Body of pancreas (tissue), 4 donors: Measurements from ENCODE around the gene PDLIM3. TPM values are rescaled to one million over a fixed set of nuclear protein-coding genes. Genes with fewer than 3 reads are reported as not detected.

ENCODE experiments used
- ATAC-seq: fragments of 150-250 bp; one replicate; pipeline ENCODE4 v1.9.1; 2016
- DNase-seq, 4 donors: peaks; one replicate each; pipeline ENCODE4 v3.0.0-alpha.2; 2019
- H3K27ac ChIP-seq, 4 donors: fragments of 200-600 bp; sonication (generic); 1 replicate in 3 of 4; 2 replicates in 1 of 4; pipeline versions ENCODE4 v1.5.1 to v1.6.1; 2016 to 2019; ENCODE audit warnings: mild to moderate bottlenecking in 1 of 4, mixed read lengths in 1 of 4, moderate library complexity in 1 of 4
- H3K27me3 ChIP-seq, 2 donors: fragments of 200-600 bp; sonication (generic); one replicate each; pipeline ENCODE4 v1.6.0; 2016; ENCODE audit warnings: mild to moderate bottlenecking in 1 of 2
- H3K36me3 ChIP-seq, 2 donors: fragments of 200-600 bp; sonication (generic); replicated peaks in 1 of 2; 2 replicates each; pipeline ENCODE4 v1.5.1; 2016; ENCODE audit warnings: low read depth in 2 of 2; ENCODE audit not compliant: insufficient read depth in 1 of 2
- H3K4me1 ChIP-seq: fragments of 200-600 bp; sonication (generic); one replicate; pipeline ENCODE4 v1.6.0; 2016
- H3K4me3 ChIP-seq, 2 donors: fragments of 200-600 bp; sonication (generic); 1 replicate in 1 of 2; 2 replicates in 1 of 2; pipeline ENCODE4 v1.5.1; 2016 to 2019
- H3K9me3 ChIP-seq, 3 donors: fragments of 200-600 bp; sonication (generic); 1 replicate in 2 of 3; 2 replicates in 1 of 3; pipeline ENCODE4 v1.5.1; 2016
- POLR2A ChIP-seq, 3 donors: fragments of 450-650 bp; IDR thresholded peaks; one replicate each; pipeline ENCODE4 v1.6.1; 2016; ENCODE audit warnings: antibody characterized with exemption in 3 of 3, mild to moderate bottlenecking in 2 of 3
- WGBS, 2 donors: methylation state at CpG; one replicate each; pipeline ENCODE4 v1.1.5; 2017; 5-methylcytosine and 5-hydroxymethylcytosine counted together
- intact Hi-C: fragments of 100-400 bp; cut with DNase I; formaldehyde crosslinking; loops from one replicate; pipeline ENCODE4 v1.15.1; 2023
- total RNA-seq, 2 donors: library from RNA; depleted of rRNA; stranded (reverse); fragments of >200 nt; gene quantifications; one replicate each; pipeline ENCODE4 v1.1.0, GENCODE V29; 2016
- TF ChIP-seq, protein P1 (sequence below), 7 experiments: fragments of 450-650 bp in 4 of 7; fragments of 200-600 bp in 3 of 7; sonication (generic) in 3 of 7; IDR thresholded peaks; one replicate each; pipeline ENCODE4 v1.5.1; 2016 to 2019; ENCODE audit warnings: antibody characterized with exemption in 7 of 7

PDLIM3 gene
- total RNA-seq, 2 donors from 2014 or later, result 22.1 to 40.2 TPM

DNA sequence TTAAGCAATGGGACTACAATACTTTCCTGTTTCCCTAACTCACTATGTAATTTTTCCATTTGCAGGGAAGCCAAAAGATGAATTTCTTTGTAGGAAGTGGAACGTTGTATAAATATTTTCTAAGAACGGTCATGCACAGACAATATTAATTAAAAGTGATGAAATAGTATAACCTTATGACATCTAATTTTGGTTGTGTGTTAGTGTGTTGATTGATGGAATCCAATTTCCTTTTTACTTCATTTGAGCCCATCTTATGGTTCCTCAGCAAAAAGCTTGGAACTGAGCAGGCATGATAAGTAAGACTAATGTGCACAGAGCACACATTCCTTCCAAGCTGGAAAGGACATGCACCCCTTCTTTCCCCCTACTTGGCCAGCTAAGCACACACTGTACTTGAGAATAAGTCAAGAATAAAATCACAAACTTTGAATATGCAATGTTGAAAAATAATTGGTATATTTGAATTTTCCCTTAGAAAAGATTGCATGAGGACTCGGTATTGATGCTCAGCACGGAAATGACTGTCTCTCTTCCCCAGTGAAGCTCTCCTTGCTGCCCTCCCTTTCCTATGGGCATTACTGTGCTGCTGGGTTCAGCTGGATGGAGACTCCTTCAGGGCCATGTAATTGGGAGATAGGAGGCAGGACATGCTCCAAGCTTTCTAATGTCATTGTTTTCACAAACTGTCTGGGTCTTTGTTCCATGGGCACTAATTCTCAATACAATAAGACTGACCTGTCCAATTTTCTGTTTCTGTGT, 19.2 kb upstream of the PDLIM3 start:
- H3K9me3 ChIP-seq, result no peaks in the 10 kb centered on the region
- no peaks in the 10 kb centered on the region for H3K27me3 ChIP-seq
- intact Hi-C loops, result no loop called here
- no peak for TF ChIP-seq POLR2A (IDR thresholded peaks at IDR 0.05)
- TF ChIP-seq, protein P1, sequence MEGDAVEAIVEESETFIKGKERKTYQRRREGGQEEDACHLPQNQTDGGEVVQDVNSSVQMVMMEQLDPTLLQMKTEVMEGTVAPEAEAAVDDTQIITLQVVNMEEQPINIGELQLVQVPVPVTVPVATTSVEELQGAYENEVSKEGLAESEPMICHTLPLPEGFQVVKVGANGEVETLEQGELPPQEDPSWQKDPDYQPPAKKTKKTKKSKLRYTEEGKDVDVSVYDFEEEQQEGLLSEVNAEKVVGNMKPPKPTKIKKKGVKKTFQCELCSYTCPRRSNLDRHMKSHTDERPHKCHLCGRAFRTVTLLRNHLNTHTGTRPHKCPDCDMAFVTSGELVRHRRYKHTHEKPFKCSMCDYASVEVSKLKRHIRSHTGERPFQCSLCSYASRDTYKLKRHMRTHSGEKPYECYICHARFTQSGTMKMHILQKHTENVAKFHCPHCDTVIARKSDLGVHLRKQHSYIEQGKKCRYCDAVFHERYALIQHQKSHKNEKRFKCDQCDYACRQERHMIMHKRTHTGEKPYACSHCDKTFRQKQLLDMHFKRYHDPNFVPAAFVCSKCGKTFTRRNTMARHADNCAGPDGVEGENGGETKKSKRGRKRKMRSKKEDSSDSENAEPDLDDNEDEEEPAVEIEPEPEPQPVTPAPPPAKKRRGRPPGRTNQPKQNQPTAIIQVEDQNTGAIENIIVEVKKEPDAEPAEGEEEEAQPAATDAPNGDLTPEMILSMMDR (IDR thresholded peaks at IDR 0.05), result no peak
- WGBS, 2 donors, result 76 to 81% methylated on average over 4 of the region's 4 CpGs
- H3K4me3 ChIP-seq, result no peak overlapping the region
- H3K27ac ChIP-seq, result no peak overlapping the region
- no peaks in the 10 kb centered on the region for H3K4me1 ChIP-seq
- DNase-seq (no peak), ATAC-seq (peak; percentile 24)
- no peaks in the 10 kb centered on the region for H3K36me3 ChIP-seq

DNA sequence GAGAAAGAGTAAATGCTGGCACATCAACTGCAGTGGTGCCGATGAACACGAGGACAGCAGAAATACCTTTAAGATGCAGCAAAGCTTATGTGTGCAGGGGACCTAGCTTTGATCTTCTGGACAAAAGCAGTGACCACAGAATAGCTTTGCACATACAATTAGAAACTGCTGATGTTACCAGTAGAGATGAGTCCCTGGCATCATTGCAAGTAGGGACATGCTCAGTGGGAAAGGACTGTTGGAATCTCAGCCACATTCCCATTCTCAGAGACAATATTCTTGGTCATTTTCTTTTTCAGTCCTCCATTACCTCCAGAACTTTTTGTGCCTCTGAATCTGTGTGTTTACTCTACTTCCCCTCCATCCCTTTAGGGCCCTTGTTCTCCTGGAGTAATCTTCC, 16.9 kb upstream of the PDLIM3 start:
- H3K27ac ChIP-seq, result no peak overlapping the region
- no peaks in the 10 kb centered on the region for H3K36me3 ChIP-seq
- intact Hi-C loops, result no loop called here
- WGBS, 2 donors, result 80 to 87% methylated on average over 2 of the region's 2 CpGs
- no peaks in the 10 kb centered on the region for H3K27me3 ChIP-seq
- no peak for DNase-seq
- no peak for TF ChIP-seq POLR2A (IDR thresholded peaks at IDR 0.05)
- TF ChIP-seq, protein P1 (IDR thresholded peaks at IDR 0.05), result no peak
- H3K9me3 ChIP-seq, result no peaks in the 10 kb centered on the region
- no peak for ATAC-seq
- H3K4me1 ChIP-seq, result no peaks in the 10 kb centered on the region
- no peak overlapping the region for H3K4me3 ChIP-seq

DNA sequence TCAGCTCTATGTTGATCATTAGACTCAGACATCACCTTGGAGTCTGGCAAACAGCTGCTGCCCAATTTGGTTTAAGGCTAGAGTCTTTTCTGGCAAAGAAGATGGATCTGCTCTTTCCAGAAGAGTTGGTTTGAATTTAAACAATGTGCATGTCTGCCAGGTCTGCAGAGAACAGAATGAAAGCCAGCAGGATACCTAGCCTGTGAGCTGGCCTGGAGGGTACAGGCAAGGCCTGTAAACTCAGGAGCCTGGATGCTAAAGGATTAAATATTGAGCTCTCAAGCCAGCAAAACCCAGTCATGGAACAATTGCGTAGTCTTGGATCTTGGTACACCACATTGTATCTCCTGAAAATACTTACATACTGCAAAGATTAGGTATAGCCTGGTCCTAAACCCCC, 15.6 kb upstream of the PDLIM3 start:
- H3K36me3 ChIP-seq, result no peaks in the 10 kb centered on the region
- no peak overlapping the region for H3K27ac ChIP-seq
- ATAC-seq (no peak), DNase-seq (no peak)
- H3K4me3 ChIP-seq, result no peak overlapping the region
- WGBS, 2 donors, result 93 to 94% methylated on average over 1 of the region's 1 CpG
- intact Hi-C loops, result no loop called here
- H3K9me3 ChIP-seq, result no peaks in the 10 kb centered on the region
- H3K27me3 ChIP-seq, result no peaks in the 10 kb centered on the region
- no peak for TF ChIP-seq POLR2A (IDR thresholded peaks at IDR 0.05)
- TF ChIP-seq, protein P1 (IDR thresholded peaks at IDR 0.05), result no peak
- H3K4me1 ChIP-seq, result no peaks in the 10 kb centered on the region

DNA sequence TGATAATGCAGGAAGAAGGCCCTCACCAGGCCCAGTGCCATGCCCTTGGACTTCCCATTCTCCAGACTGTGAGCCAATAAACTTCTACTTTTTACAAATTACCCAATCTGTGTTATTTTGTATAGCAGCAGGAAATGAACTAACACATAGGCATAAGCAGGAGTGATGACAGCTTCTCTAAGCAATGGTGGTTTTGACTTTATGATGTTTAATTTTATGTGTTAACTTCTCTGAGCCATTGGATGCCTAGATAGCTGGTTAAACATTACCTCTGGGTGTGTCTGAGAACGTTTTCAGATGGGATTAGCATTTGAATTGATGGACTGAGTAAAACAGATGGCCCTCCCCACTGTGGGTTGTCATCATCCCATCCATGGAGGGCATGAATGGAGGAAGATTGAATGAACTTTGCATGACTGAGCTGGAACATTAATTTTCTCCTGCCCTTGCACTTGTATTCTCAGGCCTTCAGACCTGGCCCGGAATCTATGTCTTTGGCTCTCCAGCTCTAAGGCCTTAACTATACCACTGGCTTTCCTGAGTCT, 13.9 kb upstream of the PDLIM3 start:
- no peak for ATAC-seq
- H3K36me3 ChIP-seq, result no peaks in the 10 kb centered on the region
- no peak overlapping the region for H3K4me3 ChIP-seq
- no peaks in the 10 kb centered on the region for H3K4me1 ChIP-seq
- H3K9me3 ChIP-seq, result no peaks in the 10 kb centered on the region
- TF ChIP-seq, protein P1 (IDR thresholded peaks at IDR 0.05), result no peak
- no peak for TF ChIP-seq POLR2A (IDR thresholded peaks at IDR 0.05)
- no peaks in the 10 kb centered on the region for H3K27me3 ChIP-seq
- no peak overlapping the region for H3K27ac ChIP-seq
- intact Hi-C loops, result no loop called here
- DNase-seq, result no peak
- WGBS, 2 donors, result 52 to 60% methylated on average over 2 of the region's 2 CpGs

DNA sequence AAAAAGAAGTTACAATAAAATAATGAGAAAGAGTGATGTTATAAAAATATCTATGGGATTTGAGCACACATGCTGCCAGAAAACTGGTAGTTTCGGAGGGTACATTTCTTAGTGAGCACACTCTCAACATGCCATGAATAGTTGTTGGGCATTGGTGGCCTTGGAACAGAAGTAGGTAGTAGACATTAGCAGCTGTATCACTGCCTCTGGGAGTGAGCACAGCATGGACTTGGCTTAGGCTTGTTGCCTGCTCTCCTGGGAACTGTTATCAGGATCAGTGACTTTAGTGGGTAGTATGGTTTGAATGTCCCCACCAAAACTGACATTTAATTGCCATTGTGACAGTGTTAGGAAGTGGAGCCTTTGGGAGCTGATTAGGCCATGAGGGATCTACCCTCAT, 13.3 kb upstream of the PDLIM3 start:
- Histone ChIP-seq H3K9me3 (no peaks in the 10 kb centered on the region), H3K27me3 (no peaks in the 10 kb centered on the region), H3K27ac (no peak overlapping the region), H3K4me1 (no peaks in the 10 kb centered on the region), H3K36me3 (no peaks in the 10 kb centered on the region), H3K4me3 (no peak overlapping the region)
- no peak for TF ChIP-seq POLR2A (IDR thresholded peaks at IDR 0.05)
- TF ChIP-seq, protein P1 (IDR thresholded peaks at IDR 0.05), result no peak
- WGBS, 2 donors, result 81 to 93% methylated on average over 1 of the region's 1 CpG
- ATAC-seq (no peak), DNase-seq (no peak)
- intact Hi-C loops, result no loop called here
